ENCODE results near the gene INCENP. TPM values are rescaled to one million over a fixed set of nuclear protein-coding genes. Genes with fewer than 3 reads are reported as not detected.

The INCENP gene
- total and polyA plus RNA-seq, 2 of the 13 experiments (the other 11 are each of a cell fraction or from before 2014, with no cell fraction given): 14.1 to 37.3 TPM

- FAIRE-seq: no peak
- H3K9me3 ChIP-seq (ENCODE audit: low read length): no peaks in the 10 kb centered on the region
- H3K27me3 ChIP-seq (ENCODE audit: control insufficient read depth in 1 of 2, insufficient read depth in 2 of 2, low read length in 2 of 2): peaks cover 0 to 17% of the 10 kb centered on the region in 2 experiments; a peak in 3 of 5 replicates
- H2AFZ ChIP-seq (ENCODE audit: low read length): no peak overlapping the region
- in situ Hi-C loops (cut with HindIII; ENCODE audit: extremely low pct_ligation_motif_present, low pct_unique_long_range_greater_than_20kb): no loop called here
- 2% methylated on average over 5 of the region's 5 CpGs for WGBS (ENCODE audit: low lambda C conversion rate)
- no TSS peak for BruUV-seq (replicated peaks)
- no peaks in the 10 kb centered on the region for H3K36me3 ChIP-seq (replicated peaks in 1 of 2; ENCODE audit: control insufficient read depth in 1 of 2, insufficient read depth in 2 of 2, low read length in 2 of 2)
- DNase-seq (ENCODE audit: low spot score): no peak
- no peak for ATAC-seq
- H3K4me3 ChIP-seq (replicated peaks in 1 of 3; ENCODE audit: insufficient read depth in 1 of 3, low read depth in 2 of 3, low read length in 3 of 3): no peak overlapping the region
- H3K4me1 ChIP-seq (ENCODE audit: insufficient read depth, low read length): no peaks in the 10 kb centered on the region
- intact Hi-C loops (cut with micrococcal nuclease; ENCODE audit: unreplicated experiment): no loop called here
- ChIA-PET CTCF (ENCODE audit: low intra/inter-chr PET ratio, low total read pairs) (no interaction called here), POLR2A (no interaction called here)
- no peak overlapping the region for H3K4me2 ChIP-seq (ENCODE audit: low read depth, low read length)
- H3K9ac ChIP-seq (ENCODE audit: insufficient read depth, low read depth, low read length): no peak overlapping the region
- H3K27ac ChIP-seq (ENCODE audit: extremely low read length, insufficient read depth, low read length): no peak overlapping the region
- H4K20me1 ChIP-seq (ENCODE audit: insufficient read depth, low read length): no peaks in the 10 kb centered on the region; the same call in 1 of the 2 replicates
- no peaks in the 10 kb centered on the region for H3K79me2 ChIP-seq (ENCODE audit: insufficient read depth, low read length)
- TF ChIP-seq ZNF512B (CRISPR knock-in tag; IDR thresholded peaks at IDR 0.05; ENCODE audit: borderline replicate concordance): no peak
- no peak for TF ChIP-seq ZNF879 (CRISPR knock-in tag; IDR thresholded peaks at IDR 0.05)
- TF ChIP-seq, protein P1, sequence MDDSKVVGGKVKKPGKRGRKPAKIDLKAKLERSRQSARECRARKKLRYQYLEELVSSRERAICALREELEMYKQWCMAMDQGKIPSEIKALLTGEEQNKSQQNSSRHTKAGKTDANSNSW (CRISPR knock-in tag; IDR thresholded peaks at IDR 0.05; ENCODE audit: borderline replicate concordance): no peak
- TF ChIP-seq, protein P2, sequence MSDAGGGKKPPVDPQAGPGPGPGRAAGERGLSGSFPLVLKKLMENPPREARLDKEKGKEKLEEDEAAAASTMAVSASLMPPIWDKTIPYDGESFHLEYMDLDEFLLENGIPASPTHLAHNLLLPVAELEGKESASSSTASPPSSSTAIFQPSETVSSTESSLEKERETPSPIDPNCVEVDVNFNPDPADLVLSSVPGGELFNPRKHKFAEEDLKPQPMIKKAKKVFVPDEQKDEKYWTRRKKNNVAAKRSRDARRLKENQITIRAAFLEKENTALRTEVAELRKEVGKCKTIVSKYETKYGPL (CRISPR knock-in tag; IDR thresholded peaks at IDR 0.05): no peak
- TF ChIP-seq, protein P3, sequence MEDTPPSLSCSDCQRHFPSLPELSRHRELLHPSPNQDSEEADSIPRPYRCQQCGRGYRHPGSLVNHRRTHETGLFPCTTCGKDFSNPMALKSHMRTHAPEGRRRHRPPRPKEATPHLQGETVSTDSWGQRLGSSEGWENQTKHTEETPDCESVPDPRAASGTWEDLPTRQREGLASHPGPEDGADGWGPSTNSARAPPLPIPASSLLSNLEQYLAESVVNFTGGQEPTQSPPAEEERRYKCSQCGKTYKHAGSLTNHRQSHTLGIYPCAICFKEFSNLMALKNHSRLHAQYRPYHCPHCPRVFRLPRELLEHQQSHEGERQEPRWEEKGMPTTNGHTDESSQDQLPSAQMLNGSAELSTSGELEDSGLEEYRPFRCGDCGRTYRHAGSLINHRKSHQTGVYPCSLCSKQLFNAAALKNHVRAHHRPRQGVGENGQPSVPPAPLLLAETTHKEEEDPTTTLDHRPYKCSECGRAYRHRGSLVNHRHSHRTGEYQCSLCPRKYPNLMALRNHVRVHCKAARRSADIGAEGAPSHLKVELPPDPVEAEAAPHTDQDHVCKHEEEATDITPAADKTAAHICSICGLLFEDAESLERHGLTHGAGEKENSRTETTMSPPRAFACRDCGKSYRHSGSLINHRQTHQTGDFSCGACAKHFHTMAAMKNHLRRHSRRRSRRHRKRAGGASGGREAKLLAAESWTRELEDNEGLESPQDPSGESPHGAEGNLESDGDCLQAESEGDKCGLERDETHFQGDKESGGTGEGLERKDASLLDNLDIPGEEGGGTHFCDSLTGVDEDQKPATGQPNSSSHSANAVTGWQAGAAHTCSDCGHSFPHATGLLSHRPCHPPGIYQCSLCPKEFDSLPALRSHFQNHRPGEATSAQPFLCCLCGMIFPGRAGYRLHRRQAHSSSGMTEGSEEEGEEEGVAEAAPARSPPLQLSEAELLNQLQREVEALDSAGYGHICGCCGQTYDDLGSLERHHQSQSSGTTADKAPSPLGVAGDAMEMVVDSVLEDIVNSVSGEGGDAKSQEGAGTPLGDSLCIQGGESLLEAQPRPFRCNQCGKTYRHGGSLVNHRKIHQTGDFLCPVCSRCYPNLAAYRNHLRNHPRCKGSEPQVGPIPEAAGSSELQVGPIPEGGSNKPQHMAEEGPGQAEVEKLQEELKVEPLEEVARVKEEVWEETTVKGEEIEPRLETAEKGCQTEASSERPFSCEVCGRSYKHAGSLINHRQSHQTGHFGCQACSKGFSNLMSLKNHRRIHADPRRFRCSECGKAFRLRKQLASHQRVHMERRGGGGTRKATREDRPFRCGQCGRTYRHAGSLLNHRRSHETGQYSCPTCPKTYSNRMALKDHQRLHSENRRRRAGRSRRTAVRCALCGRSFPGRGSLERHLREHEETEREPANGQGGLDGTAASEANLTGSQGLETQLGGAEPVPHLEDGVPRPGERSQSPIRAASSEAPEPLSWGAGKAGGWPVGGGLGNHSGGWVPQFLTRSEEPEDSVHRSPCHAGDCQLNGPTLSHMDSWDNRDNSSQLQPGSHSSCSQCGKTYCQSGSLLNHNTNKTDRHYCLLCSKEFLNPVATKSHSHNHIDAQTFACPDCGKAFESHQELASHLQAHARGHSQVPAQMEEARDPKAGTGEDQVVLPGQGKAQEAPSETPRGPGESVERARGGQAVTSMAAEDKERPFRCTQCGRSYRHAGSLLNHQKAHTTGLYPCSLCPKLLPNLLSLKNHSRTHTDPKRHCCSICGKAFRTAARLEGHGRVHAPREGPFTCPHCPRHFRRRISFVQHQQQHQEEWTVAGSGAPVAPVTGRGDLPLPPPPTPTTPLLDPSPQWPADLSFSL (CRISPR knock-in tag; IDR thresholded peaks at IDR 0.05): no peak
- TF ChIP-seq, protein P4, sequence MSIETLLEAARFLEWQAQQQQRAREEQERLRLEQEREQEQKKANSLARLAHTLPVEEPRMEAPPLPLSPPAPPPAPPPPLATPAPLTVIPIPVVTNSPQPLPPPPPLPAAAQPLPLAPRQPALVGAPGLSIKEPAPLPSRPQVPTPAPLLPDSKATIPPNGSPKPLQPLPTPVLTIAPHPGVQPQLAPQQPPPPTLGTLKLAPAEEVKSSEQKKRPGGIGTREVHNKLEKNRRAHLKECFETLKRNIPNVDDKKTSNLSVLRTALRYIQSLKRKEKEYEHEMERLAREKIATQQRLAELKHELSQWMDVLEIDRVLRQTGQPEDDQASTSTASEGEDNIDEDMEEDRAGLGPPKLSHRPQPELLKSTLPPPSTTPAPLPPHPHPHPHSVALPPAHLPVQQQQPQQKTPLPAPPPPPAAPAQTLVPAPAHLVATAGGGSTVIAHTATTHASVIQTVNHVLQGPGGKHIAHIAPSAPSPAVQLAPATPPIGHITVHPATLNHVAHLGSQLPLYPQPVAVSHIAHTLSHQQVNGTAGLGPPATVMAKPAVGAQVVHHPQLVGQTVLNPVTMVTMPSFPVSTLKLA (IDR thresholded peaks at IDR 0.05): no peak
- no peak for TF ChIP-seq SRF (IDR thresholded peaks at IDR 0.05; ENCODE audit: low read depth, low read length)
- TF ChIP-seq CREB1 (IDR thresholded peaks at IDR 0.05): no peak
- no peak for TF ChIP-seq CREB1 (CRISPR knock-in tag; IDR thresholded peaks at IDR 0.05)
- TF ChIP-seq GZF1 (CRISPR knock-in tag; IDR thresholded peaks at IDR 0.05): no peak
Measured at GRCh38 chr11:62179995-62180394, 56.2 kb downstream of the INCENP start.

Data from HepG2 (cell line).